B cell (primary cell): ENCODE measurements around the gene RCBTB2. TPM values are rescaled to one million over a fixed set of nuclear protein-coding genes. Genes with fewer than 3 reads are reported as not detected.
A peak's percentile ranks its signal among the peaks of the same experiment; 100 is the strongest.

Experiments
- ATAC-seq: fragments of 200-7000 bp; cut with Tn5 transposase; one replicate; pipeline ENCODE4 v1.10.0; 2021; ENCODE audit warnings: low read depth, mild to moderate bottlenecking, moderate number of reproducible peaks, moderate library complexity
- CTCF ChIA-PET: fragments of 350-600 bp; sonication (Branson Sonifier 250); formaldehyde crosslinking; loops from one replicate; lab custom pipeline; 2021; ENCODE audit warnings: antibody characterized with exemption, inconsistent platforms; lab: Charles Lee
- POLR2A ChIA-PET: fragments of 350-600 bp; sonication (Branson Sonifier 250); formaldehyde crosslinking; loops from one replicate; lab custom pipeline; 2021; ENCODE audit warnings: antibody characterized with exemption; lab: Charles Lee
- DNase-seq: peaks from one replicate; pipeline ENCODE4 v3.0.0; 2013
- H2AFZ ChIP-seq: 2 replicates; pipeline ENCODE4 v1.6.1; 2012; ENCODE audit warnings: mild to moderate bottlenecking, low read depth, low read length; ENCODE audit not compliant: insufficient read depth, poor library complexity, severe bottlenecking
- H3K27ac ChIP-seq, 2 donors: 1 replicate in 1 of 2; 2 replicates in 1 of 2; pipeline ENCODE4 v1.5.1; 2012 to 2013; ENCODE audit warnings: low read length in 2 of 2, mild to moderate bottlenecking in 2 of 2, moderate library complexity in 1 of 2
- H3K27me3 ChIP-seq, 4 experiments: fragments of 200-600 bp in 1 of 4; sonication (generic) in 1 of 4; replicated peaks in 1 of 4; 1 replicate in 2 of 4; 2 replicates in 2 of 4; pipeline versions ENCODE4 v1.6.1 to v1.7.0; 2013 to 2016; ENCODE audit warnings: low read length in 3 of 4, mild to moderate bottlenecking in 2 of 4, mixed read lengths in 1 of 4, moderate library complexity in 1 of 4; ENCODE audit not compliant: insufficient read depth in 4 of 4, control insufficient read depth in 3 of 4; ENCODE audit errors: control extremely low read depth in 1 of 4
- H3K36me3 ChIP-seq, 2 experiments: replicated peaks in 1 of 2; 1 replicate in 1 of 2; 2 replicates in 1 of 2; pipeline versions ENCODE4 v1.6.1 to v1.7.1; 2013; ENCODE audit warnings: low read length in 1 of 2; ENCODE audit not compliant: insufficient read depth in 2 of 2, control insufficient read depth in 1 of 2; ENCODE audit errors: control extremely low read depth in 1 of 2, extremely low read depth in 1 of 2
- H3K4me1 ChIP-seq, 2 donors: fragments of 200-600 bp in 1 of 2; sonication (generic) in 1 of 2; 1 replicate in 1 of 2; 2 replicates in 1 of 2; pipeline versions ENCODE4 v1.5.1 to v1.6.1; 2013 to 2017; ENCODE audit warnings: low read length in 2 of 2; ENCODE audit not compliant: control insufficient read depth in 2 of 2, insufficient read depth in 2 of 2
- H3K4me2 ChIP-seq: replicated peaks from 2 replicates; pipeline ENCODE3; 2012; ENCODE audit warnings: mild to moderate bottlenecking, low read depth, low read length; ENCODE audit not compliant: poor library complexity, severe bottlenecking
- H3K4me3 ChIP-seq, 5 experiments: fragments of 200-600 bp in 1 of 5; sonication (generic) in 1 of 5; 1 replicate in 3 of 5; 2 replicates in 2 of 5; pipeline versions ENCODE4 v1.5.1 to v1.7.0; 2011 to 2016; ENCODE audit warnings: low read length in 4 of 5, mild to moderate bottlenecking in 4 of 5, low read depth in 2 of 5, control low read depth in 1 of 5, moderate library complexity in 1 of 5; ENCODE audit not compliant: insufficient read depth in 1 of 5; ENCODE audit errors: control extremely low read depth in 1 of 5, extremely low read depth in 1 of 5
- H3K79me2 ChIP-seq: fragments of 200-600 bp; sonication (generic); one replicate; pipeline ENCODE4 v1.6.0; 2016; ENCODE audit warnings: low read length; ENCODE audit not compliant: control insufficient read depth, insufficient read depth
- H3K9ac ChIP-seq: fragments of 200-600 bp; sonication (generic); 2 replicates; pipeline ENCODE4 v1.6.1; 2017; ENCODE audit warnings: mild to moderate bottlenecking, low read length, moderate library complexity
- H3K9me3 ChIP-seq, 3 donors: one replicate each; pipeline versions ENCODE4 v1.6.1 to v1.7.1; 2013; ENCODE audit warnings: low read length in 2 of 3; ENCODE audit not compliant: control insufficient read depth in 2 of 3, insufficient read depth in 1 of 3; ENCODE audit errors: control extremely low read depth in 1 of 3
- H4K20me1 ChIP-seq: 2 replicates; pipeline ENCODE4 v1.6.0; 2012; ENCODE audit warnings: mild to moderate bottlenecking, low read length; ENCODE audit not compliant: insufficient read depth, control insufficient read depth, poor library complexity, severe bottlenecking
- H3K27ac Mint-ChIP-seq: one replicate; pipeline ENCODE4 v1.8.0; 2021; ENCODE audit warnings: mixed read lengths
- H3K27me3 Mint-ChIP-seq: one replicate; pipeline ENCODE4 v1.8.0; 2021; ENCODE audit warnings: mixed read lengths
- H3K4me1 Mint-ChIP-seq: one replicate; pipeline ENCODE4 v1.8.0; 2021; ENCODE audit warnings: mixed read lengths
- H3K4me3 Mint-ChIP-seq: one replicate; pipeline ENCODE4 v1.8.0; 2021; ENCODE audit warnings: mixed read lengths
- H3K9me3 Mint-ChIP-seq: one replicate; pipeline ENCODE4 v1.8.0; 2022; ENCODE audit warnings: mixed read lengths; ENCODE audit not compliant: insufficient read depth
- EZH2 ChIP-seq: IDR thresholded peaks from 2 replicates; pipeline ENCODE4 v1.6.1; 2012; ENCODE audit warnings: borderline replicate concordance, low read depth, mild to moderate bottlenecking, moderate library complexity, low read length; ENCODE audit not compliant: insufficient read depth, poor library complexity, severe bottlenecking
- WGBS: methylation state at CpG from one replicate; pipeline ENCODE4 v1.1.5; 2013; ENCODE audit warnings: missing lambda C conversion rate; ENCODE audit not compliant: insufficient coverage; 5-methylcytosine and 5-hydroxymethylcytosine counted together
- intact Hi-C: fragments of 100-400 bp; cut with micrococcal nuclease; formaldehyde crosslinking; loops from one replicate; pipeline ENCODE4 v1.10.0; 2022
- polyA plus RNA-seq: library from polyadenylated mRNA; depleted of rRNA; stranded (reverse); fragments of >200 nt; gene quantifications from 2 replicates; pipeline ENCODE4 v1.2.3, GENCODE V29; 2012
- total RNA-seq, 2 donors: library from RNA; stranded (reverse); fragments of 120-200 nt in 1 of 2; gene quantifications; 1 replicate in 1 of 2; 2 replicates in 1 of 2; pipeline versions ENCODE4 v1.2.3 to v1.2.4, GENCODE V29; 2013 to 2022
- TF ChIP-seq, protein P1 (sequence below): fragments of 200-600 bp; IDR thresholded peaks from one replicate; pipeline ENCODE4 v1.8.0; 2022; ENCODE audit warnings: antibody characterized with exemption, mild to moderate bottlenecking

RCBTB2 gene
- total and polyA plus RNA-seq, 2 donors (not counting 1 experiment from before 2014, with no cell fraction given), result 1.4 to 2.7 TPM

DNA sequence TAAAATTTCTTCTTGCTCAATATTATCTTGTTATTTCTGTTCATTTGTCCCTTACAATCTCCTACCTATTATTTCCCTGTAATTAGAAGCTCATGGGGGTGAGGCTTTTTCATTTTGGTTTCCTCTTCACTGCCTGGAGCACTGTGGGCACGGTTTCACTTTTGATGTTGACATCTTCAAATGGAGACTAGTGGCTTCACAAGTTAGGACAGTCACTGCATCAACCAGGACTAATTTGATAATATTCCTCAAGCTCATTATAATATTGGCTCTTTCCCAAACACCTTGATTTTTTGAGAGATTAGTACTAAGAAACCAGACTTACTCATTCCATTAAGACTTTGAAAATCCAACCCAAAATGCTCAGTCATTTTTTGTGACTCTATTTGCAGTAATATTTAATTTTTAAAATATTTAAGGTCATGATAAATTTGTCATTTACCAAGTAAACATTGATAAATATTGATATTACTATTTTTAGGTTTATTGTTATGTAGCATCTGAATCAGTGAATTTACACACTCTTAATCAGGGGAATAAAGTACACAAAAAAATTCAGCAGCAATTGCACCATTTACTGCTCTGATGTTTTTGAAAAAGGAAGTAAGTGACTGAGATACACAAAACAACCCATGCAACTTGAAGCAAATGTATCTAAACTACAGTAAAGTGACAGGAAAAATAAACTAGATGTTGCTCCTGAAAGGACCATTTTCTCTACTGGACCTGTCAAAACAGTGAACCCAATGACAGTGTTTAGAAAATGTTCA is 28.8 kb upstream of the RCBTB2 start:
- no peak overlapping the region for H3K4me3 ChIP-seq
- DNase-seq, result no peak
- 0% methylated on average over 1 of the region's 1 CpG for WGBS
- peaks cover 66% of the 10 kb centered on the region for H3K27me3 Mint-ChIP-seq
- peaks cover 16% of the 10 kb centered on the region for H4K20me1 ChIP-seq
- ChIA-PET POLR2A (interaction anchor here (0.6 kb wide), 1 partner anchor 69 kb away, joined by 4 read pairs; no protein-coding TSS in a partner anchor), CTCF (interaction anchor here (1.0 to 2.6 kb wide), 4 partner anchors 14 to 228 kb away, joined by 3 to 15 read pairs (median 6); no protein-coding TSS in a partner anchor)
- H3K27ac ChIP-seq, result no peak overlapping the region
- intact Hi-C loops, result loop anchor here (1.0 to 2.0 kb wide), 4 partner anchors 13 to 69 kb away; no protein-coding TSS in a partner anchor
- peaks cover 18 to 42% of the 10 kb centered on the region in 2 donors for H3K4me1 ChIP-seq
- H3K4me3 Mint-ChIP-seq, result no peak overlapping the region
- H3K4me2 ChIP-seq, result peak overlapping the region; percentile 28
- peak overlapping the region; percentile 37 for H3K27ac Mint-ChIP-seq
- H3K4me1 Mint-ChIP-seq, result peaks cover 18% of the 10 kb centered on the region
- TF ChIP-seq, protein P1, sequence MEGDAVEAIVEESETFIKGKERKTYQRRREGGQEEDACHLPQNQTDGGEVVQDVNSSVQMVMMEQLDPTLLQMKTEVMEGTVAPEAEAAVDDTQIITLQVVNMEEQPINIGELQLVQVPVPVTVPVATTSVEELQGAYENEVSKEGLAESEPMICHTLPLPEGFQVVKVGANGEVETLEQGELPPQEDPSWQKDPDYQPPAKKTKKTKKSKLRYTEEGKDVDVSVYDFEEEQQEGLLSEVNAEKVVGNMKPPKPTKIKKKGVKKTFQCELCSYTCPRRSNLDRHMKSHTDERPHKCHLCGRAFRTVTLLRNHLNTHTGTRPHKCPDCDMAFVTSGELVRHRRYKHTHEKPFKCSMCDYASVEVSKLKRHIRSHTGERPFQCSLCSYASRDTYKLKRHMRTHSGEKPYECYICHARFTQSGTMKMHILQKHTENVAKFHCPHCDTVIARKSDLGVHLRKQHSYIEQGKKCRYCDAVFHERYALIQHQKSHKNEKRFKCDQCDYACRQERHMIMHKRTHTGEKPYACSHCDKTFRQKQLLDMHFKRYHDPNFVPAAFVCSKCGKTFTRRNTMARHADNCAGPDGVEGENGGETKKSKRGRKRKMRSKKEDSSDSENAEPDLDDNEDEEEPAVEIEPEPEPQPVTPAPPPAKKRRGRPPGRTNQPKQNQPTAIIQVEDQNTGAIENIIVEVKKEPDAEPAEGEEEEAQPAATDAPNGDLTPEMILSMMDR, result no peak
- no peak for TF ChIP-seq EZH2
- H3K9ac ChIP-seq, result no peak overlapping the region
- ATAC-seq, result no peak
- H2AFZ ChIP-seq, result no peak overlapping the region
- H3K79me2 ChIP-seq, result no peaks in the 10 kb centered on the region
- peaks cover 2 to 78% (median 62%) of the 10 kb centered on the region in 4 experiments for H3K27me3 ChIP-seq
- peaks cover 12 to 20% (median 13%) of the 10 kb centered on the region in 3 donors for H3K9me3 ChIP-seq
- peaks cover 12% of the 10 kb centered on the region for H3K9me3 Mint-ChIP-seq
- no peaks in the 10 kb centered on the region for H3K36me3 ChIP-seq
